H1 (cell line): ENCODE results near the gene PPP1R2. TPM values are rescaled to one million over a fixed set of nuclear protein-coding genes. Genes with fewer than 3 reads are reported as not detected.

Experiments
- CTCF ChIA-PET: fragments of 300-600 bp; sonication (Branson Sonifier 250); formaldehyde crosslinking; loops from one replicate; lab custom pipeline; 2021; ENCODE audit not compliant: partially characterized antibody; lab: Charles Lee
- POLR2A ChIA-PET: fragments of 300-600 bp; sonication (Branson Sonifier 250); formaldehyde crosslinking; loops from one replicate; lab custom pipeline; 2021; ENCODE audit warnings: inconsistent platforms; ENCODE audit not compliant: partially characterized antibody; lab: Charles Lee
- DNase-seq, 2 experiments: peaks; one replicate each; pipeline versions ENCODE4 v3.0.0 to v3.0.0-alpha.2; 2010 to 2022; ENCODE audit warnings: low spot score in 2 of 2, low read depth in 1 of 2, mixed read lengths in 1 of 2
- FAIRE-seq: peaks from 2 replicates; lab custom pipeline; 2011; peaks lifted over from hg19 to GRCh38; lab: Jason Lieb, UNC
- H2AFZ ChIP-seq: 2 replicates; pipeline ENCODE4 v1.8.1; 2012; ENCODE audit warnings: low read length, inconsistent platforms
- H2AK5ac ChIP-seq: 2 replicates; pipeline ENCODE4 v1.6.1; 2013; ENCODE audit warnings: low read depth, low read length
- H2BK120ac ChIP-seq: replicated peaks from 2 replicates; pipeline ENCODE3; 2013; ENCODE audit warnings: low read depth, low read length, inconsistent platforms
- H2BK12ac ChIP-seq: 2 replicates; pipeline ENCODE4 v1.6.1; 2013; ENCODE audit warnings: low read depth, low read length
- H2BK15ac ChIP-seq: 2 replicates; pipeline ENCODE4 v1.6.1; 2013; ENCODE audit warnings: low read length
- H2BK20ac ChIP-seq: 2 replicates; pipeline ENCODE4 v1.6.1; 2013; ENCODE audit warnings: low read length
- H2BK5ac ChIP-seq: 2 replicates; pipeline ENCODE4 v1.6.1; 2013; ENCODE audit warnings: low read depth, low read length
- H3K14ac ChIP-seq: 2 replicates; pipeline ENCODE4 v1.6.1; 2013; ENCODE audit warnings: inconsistent platforms; ENCODE audit not compliant: insufficient read length
- H3K18ac ChIP-seq: 2 replicates; pipeline ENCODE4 v1.6.1; 2013; ENCODE audit warnings: low read length; ENCODE audit errors: extremely low read depth
- H3K23ac ChIP-seq: 2 replicates; pipeline ENCODE4 v1.6.1; 2013; ENCODE audit warnings: inconsistent platforms; ENCODE audit not compliant: insufficient read length
- H3K23me2 ChIP-seq: 2 replicates; pipeline ENCODE4 v1.6.1; 2013; ENCODE audit warnings: low read depth, low read length
- H3K27ac ChIP-seq: 2 replicates; pipeline ENCODE4 v1.6.1; 2011; ENCODE audit warnings: low read depth, low read length, inconsistent platforms
- H3K27me3 ChIP-seq, 4 experiments: replicated peaks in 1 of 4; 1 replicate in 1 of 4; 2 replicates in 3 of 4; pipeline versions ENCODE4 v1.6.1 to v1.8.1; 2011 to 2013; ENCODE audit warnings: low read length in 3 of 4, mild to moderate bottlenecking in 3 of 4, inconsistent platforms in 2 of 4, mixed read lengths in 2 of 4, moderate library complexity in 1 of 4; ENCODE audit not compliant: control insufficient read depth in 3 of 4, insufficient read depth in 3 of 4; ENCODE audit errors: extremely low read depth in 1 of 4
- H3K36me3 ChIP-seq, 4 experiments: 2 replicates each; pipeline versions ENCODE4 v1.6.1 to v1.8.1; 2011 to 2013; ENCODE audit warnings: mild to moderate bottlenecking in 4 of 4, low read length in 3 of 4, moderate library complexity in 2 of 4, control low read depth in 1 of 4, inconsistent platforms in 1 of 4; ENCODE audit not compliant: insufficient read depth in 4 of 4, control insufficient read depth in 2 of 4
- H3K4ac ChIP-seq: replicated peaks from 2 replicates; pipeline ENCODE3; 2013; ENCODE audit warnings: low read length, low read depth, mixed read lengths, inconsistent platforms; ENCODE audit not compliant: insufficient read length
- H3K4me1 ChIP-seq, 4 experiments: replicated peaks in 1 of 4; 1 replicate in 1 of 4; 2 replicates in 3 of 4; pipeline versions ENCODE4 v1.6.1 to v1.8.1; 2011 to 2013; ENCODE audit warnings: low read length in 3 of 4, inconsistent platforms in 2 of 4, mixed read lengths in 1 of 4; ENCODE audit not compliant: insufficient read depth in 4 of 4, control insufficient read depth in 3 of 4
- H3K4me2 ChIP-seq, 2 experiments: 2 replicates each; pipeline versions ENCODE4 v1.6.1 to v1.8.1; 2011 to 2013; ENCODE audit warnings: low read depth in 2 of 2, low read length in 2 of 2, control low read depth in 1 of 2, inconsistent platforms in 1 of 2, mild to moderate bottlenecking in 1 of 2; ENCODE audit not compliant: insufficient read depth in 1 of 2
- H3K4me3 ChIP-seq, 4 experiments: fragments of 200-600, 300-600 bp in 1 of 4; sonication (generic), shearing (Covaris generic), sonication (Bioruptor Twin) in 1 of 4; 2 replicates each; pipeline versions ENCODE4 v1.5.1 to v1.8.1; 2011 to 2016; ENCODE audit warnings: low read length in 4 of 4, low read depth in 3 of 4, control low read depth in 2 of 4, inconsistent platforms in 2 of 4, mild to moderate bottlenecking in 2 of 4, mixed read lengths in 1 of 4, moderate library complexity in 1 of 4; ENCODE audit not compliant: insufficient read depth in 2 of 4; ENCODE audit errors: extremely low read depth in 1 of 4
- H3K56ac ChIP-seq: replicated peaks from 2 replicates; pipeline ENCODE3; 2013; ENCODE audit warnings: low read depth, mild to moderate bottlenecking, mixed read lengths, low read length, inconsistent platforms; ENCODE audit not compliant: insufficient read length
- H3K79me1 ChIP-seq: 2 replicates; pipeline ENCODE4 v1.6.1; 2013; ENCODE audit warnings: low read depth, low read length, control low read depth
- H3K79me2 ChIP-seq, 2 experiments: 2 replicates each; pipeline versions ENCODE4 v1.6.1 to v1.8.1; 2012 to 2013; ENCODE audit warnings: low read length in 2 of 2, mild to moderate bottlenecking in 2 of 2, inconsistent platforms in 1 of 2; ENCODE audit not compliant: insufficient read depth in 2 of 2, control insufficient read depth in 1 of 2
- H3K9ac ChIP-seq, 4 experiments: replicated peaks in 1 of 4; 1 replicate in 1 of 4; 2 replicates in 3 of 4; pipeline versions ENCODE4 v1.6.1 to v1.8.1; 2011 to 2013; ENCODE audit warnings: low read depth in 3 of 4, low read length in 3 of 4, control low read depth in 2 of 4, mild to moderate bottlenecking in 2 of 4, moderate library complexity in 2 of 4, inconsistent platforms in 1 of 4; ENCODE audit errors: extremely low read depth in 1 of 4
- H3K9me3 ChIP-seq, 2 experiments: 2 replicates each; pipeline versions ENCODE4 v1.6.1 to v1.8.1; 2012 to 2013; ENCODE audit warnings: mild to moderate bottlenecking in 2 of 2, moderate library complexity in 2 of 2, control low read depth in 1 of 2, inconsistent platforms in 1 of 2, low read depth in 1 of 2, low read length in 1 of 2, mixed read lengths in 1 of 2; ENCODE audit not compliant: insufficient read depth in 2 of 2
- H4K20me1 ChIP-seq, 2 experiments: replicated peaks in 1 of 2; 2 replicates each; pipeline versions ENCODE3 to v1.8.1; 2011 to 2013; ENCODE audit warnings: inconsistent platforms in 2 of 2, low read length in 2 of 2, mild to moderate bottlenecking in 1 of 2; ENCODE audit not compliant: insufficient read depth in 2 of 2, control insufficient read depth in 1 of 2
- H4K5ac ChIP-seq: 2 replicates; pipeline ENCODE4 v1.6.1; 2013; ENCODE audit warnings: low read length, low read depth, mixed read lengths, inconsistent platforms; ENCODE audit not compliant: insufficient read length
- H4K8ac ChIP-seq: 2 replicates; pipeline ENCODE4 v1.8.0; 2013; ENCODE audit warnings: mild to moderate bottlenecking, moderate library complexity, low read length, inconsistent platforms; ENCODE audit not compliant: insufficient read depth; ENCODE audit errors: extremely low read depth
- H4K91ac ChIP-seq: replicated peaks from 2 replicates; pipeline ENCODE3; 2013; ENCODE audit warnings: low read length, mixed read lengths, inconsistent platforms; ENCODE audit not compliant: insufficient read length
- CTBP2 ChIP-seq: IDR thresholded peaks from 2 replicates; pipeline ENCODE4 v1.7.0; 2011; ENCODE audit warnings: borderline replicate concordance, mild to moderate bottlenecking, moderate library complexity, mixed read lengths, low read length; ENCODE audit not compliant: insufficient read depth, insufficient read length
- GABPA ChIP-seq: IDR thresholded peaks from 2 replicates; pipeline ENCODE4 v1.6.1; 2011; ENCODE audit warnings: mild to moderate bottlenecking, low read length, moderate library complexity, borderline replicate concordance; ENCODE audit not compliant: insufficient read depth
- JUN ChIP-seq: IDR thresholded peaks from 2 replicates; pipeline ENCODE4 v1.6.1; 2011; ENCODE audit warnings: low read depth, mild to moderate bottlenecking, improper control_type of control experiment, low read length
- KDM5A ChIP-seq: fragments of 200-600 bp; IDR thresholded peaks from 2 replicates; pipeline ENCODE4 v1.7.1; 2012; ENCODE audit warnings: mild to moderate bottlenecking, low read length, inconsistent platforms, mixed read lengths
- MAFK ChIP-seq: IDR thresholded peaks from 2 replicates; pipeline ENCODE4 v1.6.1; 2012; ENCODE audit warnings: low read depth, mild to moderate bottlenecking, improper control_type of control experiment, low read length
- WGBS, 2 experiments: shearing (Covaris generic) in 1 of 2; methylation state at CpG; one replicate each; pipeline versions ENCODE4 v1.1.6 to v1.1.7; 2013 to 2015; ENCODE audit warnings: low lambda C conversion rate in 2 of 2, mixed read lengths in 2 of 2, inconsistent platforms in 1 of 2, low coverage in 1 of 2, missing lambda C conversion rate in 1 of 2; ENCODE audit not compliant: insufficient replicate concordance in 2 of 2, insufficient coverage in 1 of 2, insufficient read length in 1 of 2; ENCODE audit errors: extremely low coverage in 1 of 2, missing lambda C conversion rate in 1 of 2; 5-methylcytosine and 5-hydroxymethylcytosine counted together
- polyA plus RNA-seq, 7 experiments: library from polyadenylated mRNA; depleted of rRNA in 3 of 7; stranded (reverse) in 5 of 7; unstranded in 2 of 7; fragments of >200 nt in 5 of 7; fragments of 200-250 nt in 2 of 7; gene quantifications; 1 replicate in 5 of 7; 2 replicates in 1 of 7; 4 replicates in 1 of 7; pipeline versions ENCODE4 v1.2.1 to v1.2.3, GENCODE V29; 2011 to 2013; ENCODE audit warnings: missing spikeins in 2 of 7, mixed read lengths in 2 of 7
- total RNA-seq: library from RNA; stranded (reverse); fragmentation: NEBNext Ultra II Directional; extraction: Animal tissue kit (Norgen Biotek cat#: 25700); gene quantifications from 2 replicates; pipeline ENCODE4 v1.2.1, GENCODE V29; 2021

PPP1R2 gene
- total and polyA plus RNA-seq, 2 of the 8 experiments (the other 6 are each of a cell fraction or from before 2014, with no cell fraction given), result 14.0 to 26.5 TPM

DNA sequence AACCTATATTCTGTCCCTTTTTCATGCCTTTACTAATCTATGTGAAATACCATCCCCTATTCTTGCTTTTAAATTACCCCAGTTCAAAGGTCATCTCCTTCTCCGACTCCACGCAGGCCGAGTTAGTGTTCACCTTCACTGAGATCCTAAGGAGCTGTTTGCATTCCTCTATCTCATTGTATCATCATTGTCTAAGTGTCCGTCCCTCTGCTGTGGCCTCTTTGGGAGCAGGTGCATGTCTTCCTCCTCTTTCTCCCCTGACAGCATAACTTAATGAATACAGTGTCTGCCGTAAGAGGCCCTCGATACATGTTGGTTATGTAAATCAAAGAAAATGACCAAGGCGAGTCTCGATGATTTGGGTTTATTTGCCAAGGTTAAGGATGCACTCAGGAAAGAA is 4.9 kb upstream of the PPP1R2 start:
- POLR2A ChIA-PET, result no interaction called here
- no peak for FAIRE-seq
- no peak overlapping the region for H4K91ac ChIP-seq
- peak overlapping the region; percentile 4; the same call in 1 of the 2 replicates for H2BK5ac ChIP-seq
- no peaks in the 10 kb centered on the region for H3K79me1 ChIP-seq
- no peak overlapping the region for H2AFZ ChIP-seq
- H3K18ac ChIP-seq, result no peak overlapping the region
- H3K4me3 ChIP-seq, result peak overlapping the region in 1 of 4 experiments; percentile 33; a peak in 2 of 8 replicates
- no peaks in the 10 kb centered on the region for H3K9me3 ChIP-seq
- 0 out of 7 replicates have a peak overlapping the region, but pooled peaks of 1 of the 4 experiments have one; percentile 39 for H3K9ac ChIP-seq
- H4K20me1 ChIP-seq, result no peaks in the 10 kb centered on the region
- H2BK120ac ChIP-seq, result no peak overlapping the region
- H2AK5ac ChIP-seq, result 0 out of 2 replicates have a peak overlapping the region, but pooled peaks have one; percentile 59
- H2BK12ac ChIP-seq, result peak overlapping the region; percentile 18; the same call in 1 of the 2 replicates
- H3K4me2 ChIP-seq, result peak overlapping the region; percentile 40 to 46; a peak in 3 of 4 replicates
- no peak overlapping the region for H4K5ac ChIP-seq
- no peaks in the 10 kb centered on the region for H3K79me2 ChIP-seq
- H3K14ac ChIP-seq, result no peak overlapping the region
- H3K36me3 ChIP-seq, result no peaks in the 10 kb centered on the region
- H3K56ac ChIP-seq, result no peak overlapping the region
- CTCF ChIA-PET, result interaction anchor here (0.7 to 1.4 kb wide), 2 partner anchors 10 to 29 kb away, joined by 3 to 6 read pairs; no protein-coding TSS in a partner anchor
- TF ChIP-seq MAFK (no peak), CTBP2 (no peak), GABPA (no peak), JUN (no peak), KDM5A (no peak)
- H3K4me1 ChIP-seq, result peaks cover 2 to 14% (median 4%) of the 10 kb centered on the region in 4 experiments; a peak in 6 of 7 replicates
- H3K27ac ChIP-seq, result no peak overlapping the region
- no peak overlapping the region for H3K4ac ChIP-seq
- H2BK20ac ChIP-seq, result peak overlapping the region; percentile 63; the same call in 1 of the 2 replicates
- H3K23me2 ChIP-seq, result peaks cover 3% of the 10 kb centered on the region
- peaks cover 1 to 16% (median 13%) of the 10 kb centered on the region in 4 experiments; a peak in 6 of 7 replicates for H3K27me3 ChIP-seq
- WGBS, 2 experiments, result 68% methylated on average over 8 of the region's 8 CpGs; no CpG with 5 or more reads in 1 of the 2 experiments
- no peak overlapping the region for H3K23ac ChIP-seq
- no peak overlapping the region for H2BK15ac ChIP-seq
- DNase-seq, result no peak
- no peak overlapping the region for H4K8ac ChIP-seq
